Heart right ventricle (tissue), 16 donors: ENCODE results near the gene PRR7. TPM values are rescaled to one million over a fixed set of nuclear protein-coding genes. Genes with fewer than 3 reads are reported as not detected.
A peak's percentile ranks its signal among the peaks of the same experiment; 100 is the strongest.

Source experiments
- ATAC-seq, 8 donors: fragments of 200-7000 bp; cut with Tn5 transposase; one replicate each; pipeline ENCODE4 v1.9.1; 2020; ENCODE audit warnings: mild to moderate bottlenecking in 8 of 8, moderate library complexity in 8 of 8, moderate number of reproducible peaks in 1 of 8
- DNase-seq, 2 donors: peaks; one replicate each; pipeline ENCODE4 v3.0.0-alpha.2; 2020
- H3K27ac ChIP-seq, 10 donors: fragments of 200-600 bp; sonication (generic) in 2 of 10; one replicate each; pipeline versions ENCODE4 v1.5.0 to v1.8.0; 2020 to 2022; ENCODE audit warnings: mild to moderate bottlenecking in 3 of 10
- H3K27me3 ChIP-seq, 7 donors: fragments of 200-600 bp; one replicate each; pipeline ENCODE4 v1.8.0; 2021 to 2022; ENCODE audit warnings: mild to moderate bottlenecking in 2 of 7
- H3K36me3 ChIP-seq, 9 donors: fragments of 200-600 bp; sonication (generic) in 1 of 9; one replicate each; pipeline versions ENCODE4 v1.5.0 to v1.8.0; 2020 to 2022; ENCODE audit warnings: mild to moderate bottlenecking in 2 of 9
- H3K4me1 ChIP-seq, 9 donors: fragments of 200-600 bp; sonication (generic) in 1 of 9; one replicate each; pipeline versions ENCODE4 v1.5.0 to v1.8.0; 2020 to 2022; ENCODE audit warnings: mild to moderate bottlenecking in 4 of 9
- H3K4me3 ChIP-seq, 10 donors: fragments of 200-600 bp; sonication (generic) in 2 of 10; one replicate each; pipeline versions ENCODE4 v1.5.0 to v1.8.0; 2020 to 2022; ENCODE audit warnings: mild to moderate bottlenecking in 7 of 10, moderate library complexity in 2 of 10
- H3K9me3 ChIP-seq, 11 donors: fragments of 200-600 bp in 10 of 11; sonication (generic) in 2 of 11; one replicate each; pipeline versions ENCODE4 v1.5.0 to v1.8.0; 2013 to 2022; ENCODE audit warnings: mild to moderate bottlenecking in 2 of 11, control low read depth in 1 of 11, moderate library complexity in 1 of 11
- WGBS, 2 donors: extraction: QIAGEN DNeasy Blood & Tissue Kit; methylation state at CpG; one replicate each; pipeline ENCODE4 v1.1.7; 2013; ENCODE audit warnings: inconsistent platforms in 1 of 2; 5-methylcytosine and 5-hydroxymethylcytosine counted together
- intact Hi-C, 10 donors: fragments of 100-400 bp; cut with DNase I; formaldehyde crosslinking; loops; one replicate each; pipeline versions ENCODE4 v1.11.1 to v1.14.2; 2022
- polyA plus RNA-seq, 2 donors: library from polyadenylated mRNA; stranded (reverse); fragments of 200-250 nt; gene quantifications; one replicate each; pipeline ENCODE4 v1.2.3, GENCODE V29; 2013
- total RNA-seq, 10 donors: library from RNA; stranded (reverse); fragmentation: NEBNext Ultra II Directional in 3 of 10; extraction: Animal tissue kit (Norgen Biotek cat#: 25700) in 3 of 10; gene quantifications; one replicate each; pipeline versions ENCODE4 v1.2.1 to v1.2.4, GENCODE V29; 2021 to 2023
- TF ChIP-seq, protein P1 (sequence below), 9 donors: fragments of 200-600 bp; sonication (generic) in 2 of 9; IDR thresholded peaks; one replicate each; pipeline versions ENCODE4 v1.5.0 to v1.8.0; 2021 to 2022; ENCODE audit warnings: antibody characterized with exemption in 9 of 9, mild to moderate bottlenecking in 5 of 9, moderate library complexity in 1 of 9
- donor health status: Arrhythmogenic right ventricular cardiomyopathy.
- donor health status: ischemic (EF 13 %, LVEDD 7.1; RV severe dilation, severe dysfunction).
- donor health status: healthy with polysubstance abuse.
- donor health status: DM: no; HTN: yes; CAD: no.
- donor health status: DM: no; HTN: no; CAD: no.
- donor health status: ischemic (EF 25% LVEDD 6.9; RV normal size, moderate dysfunction).
- donor health status: ischemic (EF 25% LVEDD 5.7; RV mildly dilated, moderate dysfunction).
- donor health status: healthy.
- donor health status: DM: yes; HTN: yes; CAD: no.
- donor health status: Ischemic cardiomyopathy.
- donor health status: ischemic (EF 35%, LVEDD 5.7; RV mildly dilated, moderate dysfunction).
- donor health status: nonischemic (EF 11% LVEDD 7.7; RV severe dilation, severe dysfunction).
- donor health status: DM: yes; HTN: yes; CAD: no.
- donor health status: PGD.
- donor health status: ischemic (EF 29% LVEDD 5.4; RV normal size, mild dysfunction).
- donor health status: nonischemic (EF 23%, LVEDD 6.1; RV moderate dilation, normal function).

PRR7 gene
- total and polyA plus RNA-seq, 12 donors: 0.97 to 2.9 (median 2.0) TPM

- H3K9me3 ChIP-seq: no peaks in the 10 kb centered on the region
- H3K27ac ChIP-seq: no peak overlapping the region
- WGBS, 2 donors: 79 to 83% methylated on average over 15 of the region's 15 CpGs
- H3K27me3 ChIP-seq: peaks cover 0 to 19% (median 0%) of the 10 kb centered on the region in 7 donors
- no peak overlapping the region for H3K4me3 ChIP-seq
- DNase-seq (no peak), ATAC-seq (no peak)
- TF ChIP-seq, protein P1, sequence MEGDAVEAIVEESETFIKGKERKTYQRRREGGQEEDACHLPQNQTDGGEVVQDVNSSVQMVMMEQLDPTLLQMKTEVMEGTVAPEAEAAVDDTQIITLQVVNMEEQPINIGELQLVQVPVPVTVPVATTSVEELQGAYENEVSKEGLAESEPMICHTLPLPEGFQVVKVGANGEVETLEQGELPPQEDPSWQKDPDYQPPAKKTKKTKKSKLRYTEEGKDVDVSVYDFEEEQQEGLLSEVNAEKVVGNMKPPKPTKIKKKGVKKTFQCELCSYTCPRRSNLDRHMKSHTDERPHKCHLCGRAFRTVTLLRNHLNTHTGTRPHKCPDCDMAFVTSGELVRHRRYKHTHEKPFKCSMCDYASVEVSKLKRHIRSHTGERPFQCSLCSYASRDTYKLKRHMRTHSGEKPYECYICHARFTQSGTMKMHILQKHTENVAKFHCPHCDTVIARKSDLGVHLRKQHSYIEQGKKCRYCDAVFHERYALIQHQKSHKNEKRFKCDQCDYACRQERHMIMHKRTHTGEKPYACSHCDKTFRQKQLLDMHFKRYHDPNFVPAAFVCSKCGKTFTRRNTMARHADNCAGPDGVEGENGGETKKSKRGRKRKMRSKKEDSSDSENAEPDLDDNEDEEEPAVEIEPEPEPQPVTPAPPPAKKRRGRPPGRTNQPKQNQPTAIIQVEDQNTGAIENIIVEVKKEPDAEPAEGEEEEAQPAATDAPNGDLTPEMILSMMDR (IDR thresholded peaks at IDR 0.05): no peak
- intact Hi-C loops: no loop called here
- peaks cover 0 to 48% (median 0%) of the 10 kb centered on the region in 9 donors for H3K36me3 ChIP-seq
- peaks cover 13 to 32% (median 21%) of the 10 kb centered on the region in 9 donors for H3K4me1 ChIP-seq
Observed at GRCh38 chr5:177443144-177443983, 3.2 kb upstream of the PRR7 start.

GRCh38 chr5:177444106-177445051, 2.2 kb upstream of the PRR7 start:
- TF ChIP-seq, protein P1 (IDR thresholded peaks at IDR 0.05): no peak
- DNase-seq: no peak
- Histone ChIP-seq H3K36me3 (peaks cover 0 to 38% (median 0%) of the 10 kb centered on the region in 9 donors), H3K4me1 (peaks cover 13 to 36% (median 21%) of the 10 kb centered on the region in 9 donors), H3K4me3 (no peak overlapping the region), H3K27me3 (peaks cover 0 to 29% (median 0%) of the 10 kb centered on the region in 7 donors), H3K27ac (no peak overlapping the region), H3K9me3 (no peaks in the 10 kb centered on the region)
- 71 to 76% methylated on average over 7 of the region's 7 CpGs for WGBS, 2 donors
- intact Hi-C loops: no loop called here
- no peak for ATAC-seq

- Histone ChIP-seq H3K36me3 (peaks cover 0 to 29% (median 0%) of the 10 kb centered on the region in 9 donors), H3K27ac (peak overlapping the region in 1 of 10 donors; percentile 68), H3K9me3 (no peaks in the 10 kb centered on the region), H3K4me3 (no peak overlapping the region), H3K4me1 (peaks cover 13 to 36% (median 21%) of the 10 kb centered on the region in 9 donors), H3K27me3 (peaks cover 0 to 38% (median 2%) of the 10 kb centered on the region in 7 donors)
- intact Hi-C loops: no loop called here
- ATAC-seq (no peak), DNase-seq (no peak)
- WGBS, 2 donors: 60 to 63% methylated on average over 10 of the region's 10 CpGs
- TF ChIP-seq, protein P1 (IDR thresholded peaks at IDR 0.05): no peak
Observed at GRCh38 chr5:177445052-177445916, 1.3 kb upstream of the PRR7 start.
